Suppressor macrophage treated with lipopolysaccharide for 1 hour (primary cell): ENCODE data around the gene CCDC201.
"Not testable (repeated sequence)": the region's sequence is repeated elsewhere in the genome, so short reads cannot be mapped to it uniquely, and the experiment has no call there.

Experiments
- DNase-seq, 3 donors: peaks; one replicate each; pipeline ENCODE4 v3.0.0-alpha.2; 2020 to 2022

The CCDC201 gene

DNA sequence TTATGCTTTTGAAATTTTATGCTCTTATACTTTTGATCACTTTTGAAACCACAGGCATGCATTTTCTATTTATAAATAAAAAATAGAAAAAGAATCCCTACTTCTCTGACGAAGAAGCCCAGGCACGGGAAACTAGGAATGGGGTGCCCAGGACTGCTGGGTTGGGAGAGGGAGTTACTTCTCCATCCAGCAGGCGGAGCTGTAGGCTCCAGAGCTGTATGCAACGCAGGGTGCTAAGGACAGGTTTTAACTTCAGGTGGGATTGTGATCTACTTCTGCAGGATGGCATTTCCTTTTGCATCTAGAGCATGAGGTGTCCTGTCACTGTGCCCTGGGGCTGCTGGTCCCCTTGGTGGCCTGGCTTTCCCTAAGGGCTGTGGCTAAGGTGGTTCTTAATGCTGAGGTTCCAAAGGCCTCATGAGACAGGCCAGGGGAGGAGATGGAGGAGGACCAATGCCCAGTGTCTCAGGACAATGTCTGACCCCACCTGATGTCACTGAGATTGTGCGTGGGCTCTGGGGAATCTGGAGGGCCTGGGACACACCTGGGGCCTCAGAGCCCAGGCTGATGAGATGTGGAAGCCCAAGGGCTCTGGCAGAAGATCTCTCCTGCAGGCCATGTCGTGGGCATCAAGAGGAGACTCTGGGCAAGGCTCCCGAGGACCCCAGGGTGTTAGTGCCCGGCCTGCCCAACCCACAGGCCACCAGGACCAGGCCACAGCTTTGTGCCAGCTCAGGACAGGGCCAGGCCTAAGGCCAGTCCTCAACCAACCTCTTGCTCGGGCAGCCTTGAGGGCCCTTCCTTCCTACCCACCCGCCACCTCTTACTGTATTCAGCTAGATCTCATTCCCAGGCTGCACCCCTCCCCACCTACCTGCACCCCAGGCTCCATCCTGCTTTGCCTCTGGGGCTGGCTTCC, 507 bp downstream of the CCDC201 start:
- DNase-seq = peak in 2 of 3 donors; percentile 1 to 4

DNA sequence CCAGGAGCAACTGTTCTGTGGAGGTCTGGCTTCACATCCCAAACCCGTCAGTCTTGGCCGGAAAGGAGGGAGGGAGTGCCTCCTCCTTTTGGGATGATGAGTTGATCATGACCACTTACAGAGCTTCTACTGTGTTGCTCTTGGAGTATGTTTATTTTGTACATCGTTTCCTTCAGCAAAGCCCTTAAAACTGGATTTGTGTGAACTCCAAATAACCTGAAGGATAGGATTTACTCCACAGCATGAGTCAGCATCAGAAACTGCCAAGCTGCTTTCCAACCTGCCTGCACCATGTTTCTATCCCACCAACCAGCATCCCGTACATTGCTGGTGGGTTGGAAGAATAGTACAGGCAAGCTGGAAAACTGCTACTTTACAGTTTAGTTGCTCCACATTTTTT, 3.5 kb downstream of the CCDC201 start:
- DNase-seq = no peak

DNA sequence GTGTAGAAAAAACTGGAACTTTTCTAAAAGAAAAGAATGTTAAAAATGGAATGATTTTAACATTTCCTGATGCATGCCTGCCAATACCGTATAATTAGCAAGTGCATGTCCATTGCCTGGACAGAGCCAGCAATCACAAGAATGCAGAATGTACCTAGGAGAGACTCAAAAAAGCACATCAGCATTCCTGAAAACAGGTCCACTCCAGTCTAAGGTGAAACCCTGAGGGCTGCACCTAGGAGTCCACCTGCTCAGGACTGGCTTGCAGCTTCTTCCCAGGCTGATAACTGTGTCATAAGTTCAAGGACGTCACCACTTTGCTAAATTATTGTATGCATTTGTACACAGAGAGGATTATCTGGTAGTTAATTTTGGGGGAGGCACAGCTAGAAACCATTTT, 5.4 kb downstream of the CCDC201 start:
- no peak for DNase-seq

DNA sequence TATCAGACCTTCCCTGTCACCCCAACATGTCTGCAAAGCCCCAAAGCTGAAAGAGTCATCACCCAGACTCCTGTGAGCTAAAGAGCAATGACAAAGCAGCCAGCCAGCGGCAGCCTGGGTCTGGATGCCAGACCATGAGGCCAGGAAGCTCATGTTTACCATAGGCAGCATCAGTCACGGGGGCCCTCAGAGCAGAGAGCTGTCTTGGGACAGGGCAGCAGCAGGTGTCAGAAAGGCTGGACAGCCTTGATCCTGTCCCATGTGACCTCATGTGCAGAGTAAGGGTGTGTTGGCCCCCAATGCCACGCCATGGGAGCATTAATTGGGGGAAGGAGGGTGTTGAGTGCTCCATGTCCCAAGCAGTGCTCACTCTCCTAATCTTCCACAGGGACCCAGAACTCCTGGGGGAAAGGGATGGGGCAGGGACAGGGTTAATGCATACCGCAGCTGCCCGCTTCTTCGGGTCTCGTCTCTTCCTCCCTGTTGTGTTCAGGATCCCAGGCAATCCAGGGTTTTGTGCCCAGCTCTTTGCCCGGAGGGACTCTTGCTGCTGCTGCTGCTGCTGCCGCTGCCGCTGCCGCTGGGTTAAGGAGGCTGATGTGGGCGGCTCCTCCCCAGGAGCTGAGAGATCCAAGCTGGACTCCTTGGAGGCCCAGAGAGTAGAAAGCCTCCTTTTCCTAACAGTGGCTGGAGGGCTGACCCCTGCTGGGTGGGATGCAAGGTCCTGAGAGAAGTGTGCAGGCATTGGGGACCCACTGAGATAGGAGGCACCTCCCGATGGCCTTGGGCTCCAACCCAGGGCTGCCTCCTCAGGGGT, 7.1 kb downstream of the CCDC201 start:
- DNase-seq = no peak

DNA sequence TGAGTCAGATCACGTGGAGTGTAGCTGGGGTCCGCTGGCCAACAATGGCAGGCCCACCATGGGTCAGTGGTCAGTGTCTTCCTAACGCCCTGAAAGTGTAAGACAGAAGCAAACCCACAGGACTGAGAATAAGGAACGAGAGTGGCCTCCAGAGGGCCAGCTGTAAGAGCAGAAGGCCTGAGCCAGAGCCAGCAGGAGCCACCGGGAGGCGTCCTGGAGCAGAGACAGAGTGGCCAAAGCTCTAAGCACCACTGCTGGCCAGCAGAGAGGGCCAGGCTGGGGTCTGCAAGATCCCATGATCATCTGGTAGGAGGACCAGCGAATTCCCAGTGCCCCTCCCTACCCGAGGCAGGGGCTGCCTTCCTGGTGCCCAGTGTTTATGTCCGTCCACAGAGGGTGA, 9.2 kb downstream of the CCDC201 start:
- no peak for DNase-seq

DNA sequence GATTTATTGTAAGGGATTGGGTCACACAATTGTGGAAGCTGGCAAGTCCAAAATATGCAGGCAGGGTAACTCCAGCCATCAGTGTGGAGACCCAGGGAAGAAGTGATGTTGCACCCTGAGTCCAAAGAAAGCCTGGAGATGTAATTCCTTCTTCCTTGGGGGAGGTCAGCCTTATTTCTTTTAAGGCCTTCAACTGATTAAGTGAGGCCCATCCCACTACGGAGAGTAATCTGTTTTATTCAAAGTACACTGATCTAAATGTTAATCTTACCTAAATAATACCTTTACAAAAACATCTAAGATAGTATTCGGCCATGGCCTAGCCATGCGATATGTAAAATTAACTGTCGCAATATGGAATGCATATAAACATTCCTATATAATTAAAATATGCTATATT, 16.0 kb downstream of the CCDC201 start:
- not testable (repeated sequence) for DNase-seq

DNA sequence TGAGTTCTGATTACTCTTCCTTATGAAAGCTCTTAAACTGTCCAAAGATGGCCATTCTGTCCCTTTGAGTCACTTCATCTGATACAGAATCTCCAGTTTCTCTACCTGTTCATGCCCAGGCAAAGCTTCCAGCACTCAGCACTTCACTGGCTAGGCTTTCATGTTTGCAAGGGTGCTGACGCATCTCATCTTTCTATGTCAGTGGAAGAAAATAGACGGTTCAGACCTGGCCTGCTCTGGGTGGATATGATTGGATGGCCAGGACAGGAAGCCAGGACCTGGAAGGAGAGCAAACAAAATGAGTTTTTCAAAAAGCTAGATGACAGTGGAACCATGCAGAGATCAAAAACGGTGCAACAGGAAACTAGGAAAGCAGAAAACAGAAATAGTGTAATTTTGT, 17.2 kb downstream of the CCDC201 start:
- DNase-seq = not testable (repeated sequence)

DNA sequence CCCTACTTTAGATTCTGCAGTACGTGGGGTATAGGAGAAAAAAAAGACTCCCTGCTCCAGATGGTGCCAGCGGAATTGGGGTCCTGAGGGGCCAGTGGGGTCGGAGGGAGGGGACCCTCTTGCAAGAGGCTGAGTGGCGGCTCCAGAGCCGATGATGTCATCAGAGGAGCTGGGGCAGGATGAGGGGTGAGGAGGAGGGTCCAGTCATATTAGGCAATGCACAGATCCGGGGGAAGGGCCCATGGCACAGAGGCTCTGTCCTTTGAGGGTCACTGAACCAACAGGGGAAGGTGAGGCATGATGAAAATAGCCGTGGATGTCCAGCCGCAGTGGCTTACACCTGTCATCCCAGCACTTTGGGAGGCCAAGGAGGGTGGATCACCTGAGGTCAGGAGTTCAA, 19.4 kb downstream of the CCDC201 start:
- DNase-seq = not testable (repeated sequence)

DNA sequence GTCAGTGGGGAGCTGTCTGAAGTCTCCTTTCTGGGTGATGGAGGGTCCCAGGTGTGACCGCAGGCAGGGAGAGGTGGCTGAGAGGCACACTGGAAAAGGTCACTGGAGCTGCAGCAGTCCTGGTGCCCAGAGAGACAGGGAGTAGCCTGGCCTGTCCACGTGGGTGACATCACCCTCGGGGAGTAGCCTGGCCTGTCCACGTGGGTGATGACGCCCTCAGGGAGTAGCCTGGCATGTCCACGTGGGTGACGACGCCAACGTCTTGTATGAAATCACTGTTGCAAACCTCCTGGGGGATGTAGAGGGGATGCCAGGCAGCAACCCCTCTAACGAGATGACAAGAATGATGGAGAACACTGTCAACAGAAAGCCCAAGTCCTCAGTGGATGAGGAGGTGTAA, 19.9 kb downstream of the CCDC201 start:
- DNase-seq = not testable (repeated sequence)

DNA sequence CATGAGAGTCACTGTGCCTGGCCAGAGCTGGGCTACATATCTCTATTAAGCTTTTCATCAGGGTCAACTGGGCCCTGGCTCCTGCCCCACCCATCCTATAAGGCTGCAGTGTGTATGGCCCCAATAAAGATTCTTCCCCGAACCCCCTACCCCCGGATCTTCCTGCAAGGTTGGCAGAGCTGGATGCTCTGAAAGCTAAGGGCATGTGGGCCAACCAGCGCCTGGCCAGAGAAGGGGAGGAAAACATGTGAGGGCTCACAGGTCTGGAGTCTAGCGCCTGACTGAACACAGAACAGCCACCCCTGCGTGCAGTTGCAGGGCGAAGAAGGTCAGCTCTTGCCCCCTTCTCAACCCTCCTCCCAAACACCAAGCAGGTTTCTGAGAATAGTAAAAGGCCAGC, 24.1 kb downstream of the CCDC201 start:
- not testable (repeated sequence) for DNase-seq

DNA sequence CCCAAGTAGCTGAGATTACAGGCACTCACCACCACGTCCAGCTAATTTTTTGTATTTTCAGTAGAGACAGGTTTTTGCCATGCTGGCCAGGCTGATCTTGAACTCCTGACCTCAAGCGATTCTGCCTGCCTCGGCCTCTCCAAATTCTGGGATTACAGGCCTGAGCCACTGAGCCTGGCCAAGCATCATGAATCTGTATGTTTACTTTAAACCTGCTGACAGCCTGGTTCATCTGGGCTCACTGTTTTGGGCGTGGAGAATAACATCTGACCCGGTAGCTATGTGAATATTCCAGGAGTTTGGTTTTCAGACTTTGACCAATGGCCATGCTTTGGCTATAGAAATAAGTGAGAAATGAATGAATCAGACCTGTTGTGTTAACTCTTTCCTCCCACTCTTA, 26.3 kb downstream of the CCDC201 start:
- DNase-seq = not testable (repeated sequence)

DNA sequence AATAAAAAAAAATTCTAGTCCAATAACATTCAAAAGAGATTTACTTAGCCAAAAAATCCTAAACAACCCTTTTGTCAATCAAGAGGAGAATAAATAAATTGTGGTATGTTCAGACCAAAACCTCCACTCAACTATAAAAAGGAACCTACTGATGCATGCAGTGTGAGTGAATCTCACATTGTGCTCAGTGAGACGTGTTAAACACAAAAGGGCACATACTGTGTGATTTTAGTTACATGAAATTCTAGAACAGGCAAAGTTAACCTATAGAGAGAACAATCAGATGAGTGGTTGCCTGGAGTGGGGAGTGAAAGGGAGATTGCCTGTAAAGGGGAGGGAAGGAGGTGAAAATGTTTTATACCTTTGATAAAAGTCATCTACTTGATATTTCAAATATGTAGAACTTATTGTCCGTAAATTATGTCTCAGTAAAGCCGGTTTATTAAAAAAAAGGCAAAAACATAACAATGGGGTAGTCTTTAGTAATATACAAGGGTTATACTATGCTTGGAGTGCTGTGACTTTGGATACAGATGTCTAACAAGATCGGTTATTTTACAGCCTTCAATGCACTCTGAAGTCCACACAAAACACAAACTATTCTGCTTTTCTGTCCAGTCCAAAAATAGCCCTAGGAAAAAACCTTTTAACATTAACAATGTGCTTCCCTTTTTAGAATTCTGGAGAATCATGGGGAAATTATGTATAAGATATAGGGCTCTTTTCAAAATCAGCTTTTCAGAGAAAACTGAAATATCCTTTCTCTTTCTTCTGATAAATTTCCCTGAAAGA, 30.8 kb downstream of the CCDC201 start:
- DNase-seq = not testable (repeated sequence)

DNA sequence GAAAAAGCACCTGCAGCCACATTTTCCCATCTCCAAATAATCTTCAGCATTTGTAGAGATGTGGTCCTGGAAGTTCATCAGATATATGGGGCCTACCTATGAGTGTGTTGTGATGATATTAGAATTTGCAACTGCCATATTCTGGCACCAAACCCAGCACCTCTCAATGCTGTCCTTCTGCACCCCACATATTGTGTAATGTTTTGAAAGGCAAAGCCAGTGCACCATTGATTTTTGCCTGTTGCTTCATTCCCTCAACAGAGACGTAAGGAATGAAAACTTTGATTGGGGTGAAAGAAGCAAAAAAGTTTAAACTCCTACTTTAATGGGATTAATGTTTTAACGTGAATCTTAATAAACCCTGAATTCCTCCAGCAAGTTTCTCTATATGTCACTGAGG, 34.0 kb downstream of the CCDC201 start:
- DNase-seq = not testable (repeated sequence)

DNA sequence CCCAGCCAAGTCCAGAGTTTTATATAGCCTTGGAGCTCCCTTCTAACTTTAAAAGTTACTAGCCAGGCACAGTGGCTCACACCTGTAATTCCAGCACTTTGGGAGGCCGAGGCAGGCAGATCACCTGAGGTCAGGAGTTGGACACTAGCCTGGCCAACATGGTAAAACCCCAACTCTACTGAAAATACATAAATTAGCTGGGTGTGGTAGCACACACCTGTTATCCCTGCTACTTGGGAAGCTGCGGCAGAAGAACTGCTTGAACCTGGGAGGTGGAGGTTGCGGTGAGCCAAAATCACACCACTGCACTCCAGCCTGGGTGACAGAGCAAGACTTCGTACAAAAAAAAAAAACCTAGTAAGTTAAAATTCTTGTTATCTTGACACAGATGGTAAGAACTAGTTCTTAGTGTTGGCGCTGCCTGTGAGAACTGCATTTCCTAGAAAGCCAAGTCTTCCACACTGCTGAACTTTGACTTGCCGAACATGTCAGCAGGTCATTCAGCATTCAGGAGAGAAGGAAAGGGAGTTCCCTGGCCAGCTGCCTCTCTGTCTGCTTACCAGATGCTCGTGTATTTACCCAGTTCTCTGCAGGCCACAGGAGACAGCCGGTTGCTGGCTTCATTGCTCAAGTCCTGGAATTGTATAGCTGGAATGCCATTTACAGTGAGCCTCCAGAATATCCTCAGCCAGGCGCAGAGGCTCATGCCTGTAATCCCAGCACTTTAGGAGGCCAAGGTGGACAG, 40.3 kb downstream of the CCDC201 start:
- DNase-seq = not testable (repeated sequence)

DNA sequence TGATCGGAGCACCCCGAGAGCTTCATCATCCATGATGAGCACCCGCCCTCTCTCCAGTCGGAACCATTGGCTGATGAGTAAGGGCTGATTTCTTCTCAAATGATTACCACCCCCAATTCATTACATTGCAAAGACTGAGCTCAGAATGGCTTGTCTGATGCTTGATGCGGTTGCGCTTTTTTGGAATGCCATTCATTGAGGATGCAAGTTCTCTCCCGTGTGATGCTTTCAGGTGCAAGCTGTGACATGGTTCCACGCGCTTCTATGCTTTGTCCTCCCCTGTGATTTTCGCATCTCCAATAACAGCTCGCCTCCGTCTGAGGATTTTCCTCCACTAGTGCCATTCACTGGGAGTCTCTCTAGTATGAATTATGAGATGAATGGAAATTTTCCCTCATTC, 43.0 kb downstream of the CCDC201 start:
- DNase-seq = not testable (repeated sequence)

DNA sequence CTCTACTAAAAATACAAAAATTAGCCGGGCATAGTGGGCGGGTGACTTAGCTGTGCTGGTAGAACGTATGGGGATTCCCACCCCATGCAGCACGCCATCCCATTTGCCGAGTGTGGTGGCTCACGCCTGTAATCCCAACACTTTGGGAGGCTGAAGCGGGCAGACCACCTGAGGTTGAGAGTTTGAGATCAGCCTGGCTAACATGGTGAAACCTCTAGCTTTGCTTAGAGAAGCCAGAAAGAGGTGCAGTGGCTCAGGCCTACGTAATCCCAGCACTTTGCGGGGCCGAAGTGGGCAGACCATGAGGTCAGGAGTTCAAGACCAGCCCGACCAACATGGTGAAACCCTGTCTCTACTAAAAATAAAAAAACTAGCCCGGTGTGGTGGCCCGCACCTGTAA, 45.2 kb downstream of the CCDC201 start:
- not testable (repeated sequence) for DNase-seq

DNA sequence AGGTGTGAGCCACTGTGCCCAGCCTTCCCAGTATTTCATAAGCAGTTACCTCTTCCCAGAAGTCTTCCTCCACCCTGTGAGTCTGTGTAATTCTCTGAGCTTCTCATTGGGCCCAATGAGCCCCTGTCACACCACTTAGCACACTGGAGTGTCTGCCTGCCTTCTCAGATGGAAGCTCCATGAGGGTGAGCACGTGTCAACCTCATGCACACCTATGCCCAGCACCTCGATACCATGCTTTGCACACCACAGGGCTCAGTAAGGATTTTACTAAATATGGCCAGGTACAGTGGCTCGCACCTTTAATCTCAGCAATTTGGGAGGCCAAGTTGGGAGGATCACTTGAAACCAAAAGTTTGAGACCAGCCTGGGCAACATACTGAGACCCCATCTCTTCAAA, 46.3 kb downstream of the CCDC201 start:
- not testable (repeated sequence) for DNase-seq

DNA sequence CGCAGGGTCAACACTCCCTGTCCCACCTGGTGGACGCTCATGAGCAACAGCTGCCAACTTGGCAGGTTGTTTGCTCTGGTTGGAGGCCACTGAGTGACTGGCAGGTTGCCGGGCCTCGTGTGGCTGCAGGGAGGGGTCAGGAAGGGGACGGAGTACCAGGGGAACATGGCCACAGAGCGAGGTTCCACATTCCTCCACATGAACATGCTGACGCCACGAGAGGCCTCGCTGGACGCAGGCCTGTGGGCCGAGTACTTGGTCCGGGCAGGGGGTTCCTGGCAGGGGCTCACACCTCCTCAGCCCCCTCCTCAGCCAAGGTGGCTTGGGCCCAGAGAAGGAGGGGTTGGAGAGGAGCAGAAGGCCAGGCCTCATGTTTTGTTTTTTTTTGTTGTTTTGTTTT, 54.1 kb downstream of the CCDC201 start:
- not testable (repeated sequence) for DNase-seq

DNA sequence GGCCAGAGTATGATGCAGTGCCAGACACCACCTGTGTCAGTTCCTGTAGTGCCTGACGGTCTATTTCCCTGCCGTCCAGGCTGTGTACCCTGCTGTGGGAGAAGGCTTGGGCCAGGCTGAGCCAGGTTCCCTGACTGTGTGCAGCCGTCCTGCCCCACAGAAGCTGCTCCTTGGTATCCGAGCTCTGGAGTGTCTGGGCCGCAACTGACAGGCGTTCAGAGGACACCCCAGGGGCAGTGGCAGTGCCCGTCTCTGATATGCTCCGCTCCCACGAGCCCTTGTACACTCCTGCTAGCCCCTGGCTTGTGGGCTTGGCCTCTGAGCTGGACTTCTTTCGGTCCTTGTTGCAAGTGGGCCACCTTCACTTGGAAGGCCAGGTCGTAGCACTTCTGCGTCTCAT, 55.0 kb downstream of the CCDC201 start:
- not testable (repeated sequence) for DNase-seq

DNA sequence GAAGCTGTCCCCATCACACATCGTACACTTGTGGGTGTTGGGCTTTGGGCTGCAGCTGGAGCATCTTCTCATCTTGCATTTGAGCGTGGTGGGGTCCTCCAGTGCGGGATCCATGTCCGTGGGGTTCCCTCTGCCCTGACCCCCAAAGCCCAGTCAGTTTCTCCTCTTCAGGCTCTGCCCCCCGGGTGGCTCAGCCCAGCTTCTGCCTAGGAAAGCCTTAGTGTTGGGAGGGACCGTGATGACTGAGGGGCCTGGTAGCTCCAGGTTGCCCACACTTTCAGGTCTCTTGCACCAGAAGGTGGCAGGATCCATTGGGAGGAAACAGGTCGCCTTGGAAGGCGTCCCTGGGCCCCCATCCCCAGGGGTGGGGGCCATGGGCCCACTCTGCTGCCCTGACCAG, 55.9 kb downstream of the CCDC201 start:
- not testable (repeated sequence) for DNase-seq

DNA sequence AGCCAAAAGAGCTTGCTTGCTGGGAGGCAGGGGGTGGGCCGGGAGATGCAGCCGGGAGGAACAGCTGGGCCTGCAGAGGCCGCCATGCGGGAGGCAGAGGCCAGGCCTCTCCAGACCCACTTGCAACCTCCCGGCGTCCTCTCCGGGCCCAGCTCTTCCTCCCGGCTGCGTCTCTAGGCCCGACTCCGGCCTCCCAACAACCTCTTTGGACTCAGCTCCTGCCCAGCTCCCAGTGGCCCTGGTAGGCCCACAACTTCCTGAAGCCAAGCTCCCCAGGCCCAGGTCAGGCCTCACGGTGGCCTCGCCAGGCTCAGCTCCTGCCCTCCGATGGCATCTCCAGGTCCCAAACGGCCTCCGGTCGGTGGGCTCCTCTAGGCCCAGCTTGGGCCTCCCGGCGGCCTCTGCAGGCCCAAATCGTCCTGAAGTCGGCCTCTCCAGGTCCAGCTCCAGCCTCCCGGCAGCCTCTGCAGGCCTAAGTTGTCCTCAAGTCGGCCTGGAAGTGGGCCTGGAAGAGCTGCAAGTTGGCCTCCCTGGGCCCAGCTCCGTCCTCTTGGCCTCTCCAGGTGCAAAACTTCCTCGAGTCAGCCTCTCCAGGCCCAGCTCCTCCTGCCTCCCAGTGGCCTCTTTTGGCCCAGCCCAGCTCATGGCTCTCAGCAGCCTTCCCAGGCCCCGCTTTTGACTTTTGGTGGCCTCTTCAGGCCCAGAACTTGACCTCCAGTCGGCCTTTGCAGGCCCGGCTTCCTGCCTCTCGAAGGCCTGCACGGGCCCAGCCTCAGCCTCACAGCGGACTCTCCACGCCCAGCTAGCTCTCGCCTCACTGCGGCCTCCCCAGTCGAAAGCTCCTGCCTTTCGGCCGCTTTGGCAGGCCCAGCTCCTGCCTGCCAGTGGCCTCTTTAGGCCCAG, 58.4 kb downstream of the CCDC201 start:
- not testable (repeated sequence) for DNase-seq
